HG02763 (cell line): ENCODE results near the gene WNK4.
"Not testable (repeated sequence)": the region's sequence is repeated elsewhere in the genome, so short reads cannot be mapped to it uniquely, and the experiment has no call there.

Source experiments
- ATAC-seq: cut with Tn5 transposase; IDR thresholded peaks from one replicate; pipeline ENCODE4 v1.9.1; 2021; ENCODE audit warnings: mild to moderate bottlenecking, moderate library complexity; ENCODE audit not compliant: unreplicated experiment

WNK4 gene

DNA sequence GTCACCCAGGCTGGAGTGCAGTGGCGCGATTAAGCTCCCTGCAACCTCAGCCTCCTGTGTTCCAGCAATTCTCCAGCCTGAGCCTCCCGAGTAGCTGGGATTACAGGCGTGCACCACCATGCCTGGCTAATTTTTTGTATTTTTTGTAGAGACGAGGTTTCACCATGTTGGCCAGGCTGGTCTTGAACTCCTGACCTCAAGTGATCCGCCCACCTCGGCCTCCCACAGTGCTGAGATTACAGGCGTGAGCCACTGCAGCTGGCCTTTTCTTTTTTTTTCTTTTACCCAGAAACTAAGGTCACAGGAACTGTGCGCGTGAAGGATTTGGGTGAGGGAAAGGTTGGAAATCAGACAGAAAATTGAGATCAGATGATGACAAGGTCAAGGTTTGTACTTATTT is 10.4 kb upstream of the WNK4 start:
- ATAC-seq: not testable (repeated sequence)

DNA sequence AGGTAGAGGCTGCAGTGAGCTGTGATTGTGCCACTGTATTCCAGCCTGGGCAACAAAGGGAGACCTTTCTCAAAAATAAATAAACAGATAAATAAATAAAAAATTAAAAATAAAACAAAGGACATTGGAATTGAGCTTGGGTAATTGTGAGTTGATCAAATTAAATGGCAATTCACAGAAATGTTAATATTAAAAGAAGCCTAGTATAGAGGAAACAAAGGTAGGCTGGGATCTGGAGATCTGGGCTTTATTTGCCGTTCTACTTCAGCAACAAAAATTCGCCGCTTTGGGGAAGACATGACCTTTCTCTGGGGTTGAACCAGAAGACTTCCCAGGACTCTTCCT is 7.5 kb upstream of the WNK4 start:
- ATAC-seq: no peak

DNA sequence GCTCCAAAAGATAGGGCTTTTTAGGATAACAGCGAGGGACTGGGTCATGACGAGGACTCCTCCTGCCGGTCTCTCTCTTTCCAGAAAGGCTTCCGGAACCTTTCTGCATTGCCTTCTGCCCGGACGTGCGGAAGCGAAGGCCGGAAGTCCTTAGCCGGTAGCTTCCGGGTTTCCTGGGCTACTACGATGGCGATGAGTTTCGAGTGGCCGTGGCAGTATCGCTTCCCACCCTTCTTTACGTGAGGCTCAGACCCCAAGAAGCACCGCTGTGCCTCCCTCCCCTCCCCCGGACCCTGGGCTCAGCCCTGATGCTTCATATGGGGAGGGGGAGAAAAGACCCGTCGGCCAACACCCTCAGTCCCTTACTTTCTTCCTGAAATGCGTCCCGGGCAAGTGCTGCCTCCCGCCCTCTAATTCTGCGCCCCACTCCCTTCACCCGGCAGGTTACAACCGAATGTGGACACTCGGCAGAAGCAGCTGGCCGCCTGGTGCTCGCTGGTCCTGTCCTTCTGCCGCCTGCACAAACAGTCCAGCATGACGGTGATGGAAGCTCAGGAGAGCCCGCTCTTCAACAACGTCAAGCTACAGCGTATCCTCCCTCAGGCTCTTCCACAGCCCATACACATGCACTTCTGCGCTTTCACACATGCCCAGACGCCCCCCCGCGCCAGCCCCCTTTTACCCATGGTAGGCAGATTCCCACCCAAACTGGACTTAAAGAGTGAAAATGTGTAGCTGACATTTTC is 6.9 kb upstream of the WNK4 start, which contains the start of gene VPS25:
Gene VPS25 (plus strand): TSS at position 160 of the 746 bp plus-strand sequence. CDS start 27 bp downstream, at position 187.
- peak; percentile 90 for ATAC-seq

DNA sequence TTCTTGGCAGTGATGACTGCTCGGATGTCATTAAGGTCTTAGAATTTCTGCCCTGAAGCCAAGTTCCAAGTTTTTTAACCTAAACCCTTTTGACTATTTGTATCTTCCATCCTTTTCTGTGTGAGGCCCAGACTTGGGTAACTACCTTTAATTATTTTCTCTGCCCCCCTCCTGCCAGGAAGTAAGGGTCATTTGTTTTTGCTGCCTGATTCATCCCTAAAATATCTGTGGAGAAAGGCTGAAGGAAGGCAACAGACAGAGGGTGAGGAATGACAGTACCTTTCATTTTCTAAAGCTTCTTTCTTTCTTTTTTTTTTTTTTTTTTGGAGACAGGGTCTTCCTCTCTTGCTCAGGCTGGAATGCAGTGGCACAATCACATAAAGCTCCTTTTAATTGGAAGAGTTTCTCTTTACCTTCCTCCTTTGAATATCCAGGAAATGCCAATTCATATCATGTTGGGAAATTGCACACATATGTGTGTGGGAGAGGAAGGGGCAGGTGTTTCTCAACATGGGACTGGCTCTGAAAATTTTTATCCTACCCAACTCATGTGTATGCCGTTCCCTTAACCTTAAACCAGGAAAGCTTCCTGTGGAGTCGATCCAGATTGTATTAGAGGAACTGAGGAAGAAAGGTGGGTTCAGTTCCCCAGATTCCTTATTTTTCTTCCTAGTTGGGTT is 6.2 kb upstream of the WNK4 start:
- no peak for ATAC-seq

DNA sequence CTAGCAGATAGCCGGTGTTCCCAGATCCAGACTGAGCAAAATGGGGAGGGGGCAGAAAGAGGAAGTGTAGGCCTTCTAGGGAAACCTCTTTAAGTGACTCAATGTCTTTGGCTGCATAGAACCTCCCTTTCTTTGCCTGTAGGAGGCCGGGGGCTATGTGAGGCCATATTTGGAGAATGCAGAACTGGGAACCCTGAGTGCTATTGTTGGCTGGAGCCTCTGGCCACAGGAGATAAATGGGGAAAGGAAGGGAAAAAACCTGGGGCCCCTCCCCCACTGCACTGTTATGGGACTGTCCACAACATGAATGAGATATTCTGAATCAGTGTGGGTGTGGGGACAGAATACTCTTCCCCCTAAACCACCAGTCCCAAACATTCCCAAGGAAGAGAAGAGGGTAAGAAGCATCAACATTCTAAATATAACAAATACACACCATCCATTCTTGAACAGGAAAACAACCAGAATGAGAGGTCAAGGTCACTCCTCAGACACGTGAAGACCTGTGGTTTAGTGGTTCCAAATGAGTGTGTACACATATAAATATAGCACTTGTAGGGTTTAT is 4.8 kb upstream of the WNK4 start:
- ATAC-seq: no peak

DNA sequence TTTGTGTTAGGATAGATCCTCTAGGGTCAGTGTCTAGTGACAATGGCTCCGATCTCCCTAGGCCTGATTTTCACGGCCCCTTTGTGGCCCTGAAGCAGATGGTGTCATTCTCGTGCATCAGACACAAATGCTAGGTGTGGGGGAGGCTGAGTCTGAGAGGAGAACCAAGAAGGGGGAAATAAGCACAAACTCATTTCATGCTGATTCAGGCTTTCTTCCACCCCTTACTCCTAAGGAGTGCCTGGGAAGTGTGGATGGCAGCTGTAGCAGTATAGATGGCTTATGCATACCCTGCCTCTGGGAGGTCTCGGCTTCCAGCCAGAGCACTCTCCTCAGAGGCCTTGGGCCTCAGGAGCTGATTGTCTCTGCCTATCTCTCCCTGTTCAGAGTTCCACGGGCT is 1.8 kb upstream of the WNK4 start:
- no peak for ATAC-seq

DNA sequence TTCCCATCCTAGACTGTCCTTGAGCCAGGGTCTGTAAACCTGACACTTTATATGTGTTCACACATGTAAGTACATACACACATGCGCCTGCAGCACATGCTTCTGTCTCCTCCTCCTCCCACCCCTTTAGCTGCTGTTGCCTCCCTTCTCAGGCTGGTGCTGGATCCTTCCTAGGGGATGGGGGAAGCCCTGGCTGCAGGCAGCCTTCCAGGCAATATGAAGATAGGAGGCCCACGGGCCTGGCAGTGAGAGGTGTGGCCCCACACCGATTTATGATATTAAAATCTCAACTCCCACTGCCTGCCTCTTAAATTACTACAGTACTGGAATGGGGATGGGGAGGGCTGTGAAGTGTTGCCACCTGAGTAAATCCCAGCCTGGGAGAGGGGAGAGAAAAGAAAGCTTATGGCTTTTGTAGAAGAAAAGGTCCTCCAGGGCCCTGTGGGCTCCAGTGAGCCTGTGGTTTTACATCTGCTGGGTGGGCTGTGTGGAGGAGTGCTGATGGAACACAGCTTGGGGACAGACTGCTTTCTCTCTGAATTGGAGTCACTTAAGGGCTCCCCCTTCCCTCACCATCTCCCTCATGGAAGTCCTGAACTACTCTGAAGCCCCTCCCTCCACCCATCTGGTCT is 990 bp upstream of the WNK4 start:
- no peak for ATAC-seq

DNA sequence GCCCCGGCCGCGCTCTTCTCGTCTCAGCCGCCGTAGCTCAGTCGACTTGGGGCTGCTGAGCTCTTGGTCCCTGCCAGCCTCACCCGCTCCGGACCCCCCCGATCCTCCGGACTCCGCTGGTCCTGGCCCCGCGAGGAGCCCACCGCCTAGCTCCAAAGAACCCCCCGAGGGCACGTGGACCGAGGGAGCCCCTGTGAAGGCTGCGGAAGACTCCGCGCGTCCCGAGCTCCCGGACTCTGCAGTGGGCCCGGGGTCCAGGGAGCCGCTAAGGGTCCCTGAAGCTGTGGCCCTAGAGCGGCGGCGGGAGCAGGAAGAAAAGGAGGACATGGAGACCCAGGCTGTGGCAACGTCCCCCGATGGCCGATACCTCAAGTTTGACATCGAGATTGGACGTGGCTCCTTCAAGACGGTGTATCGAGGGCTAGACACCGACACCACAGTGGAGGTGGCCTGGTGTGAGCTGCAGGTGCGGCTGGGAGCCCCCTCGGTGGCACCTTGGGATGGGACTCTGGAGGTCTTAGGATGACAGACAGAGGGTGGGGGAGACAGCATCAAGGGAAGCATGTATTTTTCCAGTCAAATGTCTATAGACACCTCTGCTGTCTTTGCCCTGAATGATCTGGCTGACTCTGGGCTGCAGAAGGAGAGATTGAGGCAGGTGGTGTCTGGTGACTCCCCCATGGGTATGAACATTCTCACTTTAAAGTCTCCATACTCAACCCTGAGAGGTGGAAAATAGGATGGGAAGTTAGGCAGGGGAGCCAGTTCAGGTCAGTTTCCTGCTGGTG is 635 bp downstream of the WNK4 start:
- ATAC-seq: no peak

DNA sequence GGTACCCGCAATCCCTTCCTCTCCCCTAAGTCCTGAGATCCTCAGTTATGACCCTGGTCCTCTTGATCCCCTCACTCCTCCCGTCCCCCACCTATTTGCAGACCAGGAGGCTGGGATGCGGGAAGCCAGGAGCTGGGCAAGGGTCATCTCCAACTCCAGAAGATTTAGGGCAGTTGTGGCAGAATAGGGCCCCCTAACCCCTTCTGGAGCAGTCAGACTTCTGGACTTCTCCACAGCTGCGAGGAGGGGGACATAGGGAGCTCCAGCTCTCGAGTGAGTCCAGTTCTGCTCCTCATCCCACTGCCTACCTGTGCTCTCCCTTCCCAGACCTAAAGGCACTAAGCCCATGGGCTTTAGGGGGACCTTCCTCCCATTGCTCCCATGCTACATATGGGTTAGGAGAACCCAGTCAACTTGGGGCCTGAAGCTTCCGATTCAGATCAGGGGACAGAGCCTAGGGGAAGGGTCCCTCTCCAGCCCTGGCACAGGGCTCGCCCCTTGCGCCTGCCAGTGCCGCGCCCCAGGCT is 1.3 kb downstream of the WNK4 start:
- ATAC-seq: no peak

DNA sequence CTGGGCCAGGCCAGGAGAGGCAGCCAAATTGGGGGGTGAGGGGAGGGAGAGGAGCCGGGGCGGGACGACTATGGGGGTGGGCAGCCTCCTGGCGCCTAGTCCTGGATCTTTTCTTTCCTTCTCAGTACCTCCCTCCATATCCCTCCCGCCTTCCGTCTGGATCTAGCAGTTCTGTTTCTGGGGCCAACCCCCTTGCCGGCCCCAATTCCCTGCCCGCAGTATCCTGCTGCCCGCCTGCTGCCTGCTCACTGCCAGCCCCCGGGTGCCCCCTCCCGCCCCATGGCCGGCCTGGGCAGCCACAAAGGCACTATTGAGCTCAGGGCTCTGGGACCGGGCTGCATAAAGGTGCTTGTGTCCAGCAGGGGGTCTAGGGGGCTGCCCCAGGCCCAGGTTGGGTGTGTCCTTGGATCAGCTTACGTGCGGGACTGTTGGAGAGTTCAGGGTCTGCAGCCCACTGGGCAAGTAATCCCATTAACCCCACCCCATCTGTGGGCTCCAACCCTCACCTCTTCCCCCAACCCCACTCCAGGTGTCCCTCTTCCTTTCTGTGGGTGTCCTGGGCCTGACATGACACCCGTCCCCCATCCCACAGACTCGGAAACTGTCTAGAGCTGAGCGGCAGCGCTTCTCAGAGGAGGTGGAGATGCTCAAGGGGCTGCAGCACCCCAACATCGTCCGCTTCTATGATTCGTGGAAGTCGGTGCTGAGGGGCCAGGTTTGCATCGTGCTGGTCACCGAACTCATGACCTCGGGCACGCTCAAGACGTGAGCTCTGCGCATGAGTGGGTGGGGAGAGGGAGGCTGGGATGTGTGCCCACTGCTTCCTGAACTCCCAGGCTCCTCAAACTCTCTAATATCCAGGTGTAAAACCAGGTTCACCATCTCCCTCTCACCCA is 2.0 kb downstream of the WNK4 start:
- no peak for ATAC-seq

DNA sequence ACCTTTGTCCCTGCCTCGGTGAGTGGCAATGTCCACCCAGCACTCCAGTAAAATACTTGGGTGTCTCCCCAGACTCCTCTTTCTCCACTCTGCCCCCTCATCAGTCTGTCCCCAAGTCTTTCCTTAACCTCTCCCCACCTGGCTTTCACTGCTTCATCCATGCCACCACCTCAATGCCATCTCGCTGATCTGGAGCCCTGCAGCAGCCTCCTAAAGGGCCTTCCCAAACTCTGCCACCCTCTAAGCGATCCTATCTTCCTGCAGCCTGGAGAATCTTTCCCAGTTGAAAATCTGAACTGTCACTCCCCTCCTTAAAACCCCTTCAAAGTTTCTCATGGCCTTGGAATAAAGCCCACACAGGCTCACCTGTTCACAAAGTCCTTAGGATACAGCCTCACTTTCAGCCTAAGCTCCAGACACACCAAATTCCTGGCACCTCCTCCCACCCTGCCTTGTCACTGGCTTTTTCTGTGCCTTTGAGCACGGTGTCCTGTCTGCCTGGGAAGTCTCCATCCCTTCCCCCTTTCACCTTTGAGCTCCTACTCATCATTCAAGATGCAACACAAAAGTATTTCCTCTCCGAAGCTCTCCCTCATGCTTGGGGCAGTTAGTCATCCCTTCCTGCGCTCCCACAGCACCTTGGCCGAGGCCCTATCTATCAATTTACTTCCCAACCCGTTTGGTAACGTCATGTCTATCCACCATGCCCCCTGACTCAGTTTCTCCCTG is 2.8 kb downstream of the WNK4 start:
- ATAC-seq: no peak

DNA sequence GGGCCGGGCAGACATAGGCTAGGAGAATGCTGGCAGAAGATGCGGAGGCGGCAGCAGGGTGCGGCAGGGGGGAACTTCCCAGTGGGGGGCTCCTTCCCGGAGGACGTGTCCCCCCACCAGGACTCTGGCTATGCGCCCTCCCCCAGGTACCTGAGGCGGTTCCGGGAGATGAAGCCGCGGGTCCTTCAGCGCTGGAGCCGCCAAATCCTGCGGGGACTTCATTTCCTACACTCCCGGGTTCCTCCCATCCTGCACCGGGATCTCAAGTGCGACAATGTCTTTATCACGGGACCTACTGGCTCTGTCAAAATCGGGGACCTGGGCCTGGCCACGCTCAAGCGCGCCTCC is 3.4 kb downstream of the WNK4 start:
- ATAC-seq: no peak

DNA sequence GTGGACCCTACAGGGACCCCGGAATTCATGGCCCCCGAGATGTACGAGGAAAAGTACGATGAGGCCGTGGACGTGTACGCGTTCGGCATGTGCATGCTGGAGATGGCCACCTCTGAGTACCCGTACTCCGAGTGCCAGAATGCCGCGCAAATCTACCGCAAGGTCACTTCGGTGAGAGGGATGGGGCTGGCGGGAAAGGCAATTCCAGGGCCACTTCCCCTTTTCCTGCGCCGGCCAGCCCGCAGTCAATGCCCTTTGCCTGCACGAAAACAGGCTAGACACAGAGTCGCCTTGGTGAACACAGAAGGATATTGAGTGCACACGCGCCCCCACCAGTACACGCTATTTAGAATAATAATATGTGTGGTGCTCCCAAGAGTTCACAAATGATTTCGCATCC is 4.0 kb downstream of the WNK4 start:
- no peak for ATAC-seq

DNA sequence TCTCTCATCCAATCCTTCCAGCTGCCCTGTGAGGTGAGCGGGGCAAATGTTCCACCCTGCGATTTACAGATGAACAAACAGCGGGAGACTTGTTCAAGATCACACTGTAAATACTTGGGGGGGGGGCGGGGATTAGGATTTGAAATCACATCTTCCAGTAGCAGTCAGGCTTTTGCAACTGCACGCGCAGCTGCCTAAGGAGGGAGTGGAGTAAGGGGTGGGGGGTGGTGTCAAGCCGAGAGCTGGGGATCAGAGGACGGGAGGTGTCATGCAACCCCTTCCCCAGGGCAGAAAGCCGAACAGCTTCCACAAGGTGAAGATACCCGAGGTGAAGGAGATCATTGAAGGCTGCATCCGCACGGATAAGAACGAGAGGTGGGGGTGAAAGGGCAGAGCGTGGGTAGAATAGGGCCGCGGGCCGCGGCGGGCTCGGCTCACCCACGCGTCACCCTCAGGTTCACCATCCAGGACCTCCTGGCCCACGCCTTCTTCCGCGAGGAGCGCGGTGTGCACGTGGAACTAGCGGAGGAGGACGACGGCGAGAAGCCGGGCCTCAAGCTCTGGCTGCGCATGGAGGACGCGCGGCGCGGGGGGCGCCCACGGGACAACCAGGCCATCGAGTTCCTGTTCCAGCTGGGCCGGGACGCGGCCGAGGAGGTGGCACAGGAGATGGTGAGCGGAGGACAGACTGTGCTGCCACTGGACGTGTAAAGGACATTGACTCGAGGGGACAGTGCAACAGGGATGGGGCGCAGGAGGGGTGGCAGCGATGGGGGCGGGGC is 4.6 kb downstream of the WNK4 start:
- ATAC-seq: no peak

DNA sequence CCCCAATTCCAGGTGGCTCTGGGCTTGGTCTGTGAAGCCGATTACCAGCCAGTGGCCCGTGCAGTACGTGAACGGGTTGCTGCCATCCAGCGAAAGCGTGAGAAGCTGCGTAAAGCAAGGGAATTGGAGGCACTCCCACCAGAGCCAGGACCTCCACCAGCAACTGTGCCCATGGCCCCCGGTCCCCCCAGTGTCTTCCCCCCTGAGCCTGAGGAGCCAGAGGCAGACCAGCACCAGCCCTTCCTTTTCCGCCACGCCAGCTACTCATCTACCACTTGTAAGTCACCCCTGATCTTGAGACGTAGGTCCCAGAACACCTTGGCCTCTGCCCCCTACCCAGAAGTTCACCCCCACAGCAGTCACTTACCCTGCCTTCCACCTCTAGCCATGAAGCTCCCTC is 6.9 kb downstream of the WNK4 start:
- ATAC-seq: no peak

DNA sequence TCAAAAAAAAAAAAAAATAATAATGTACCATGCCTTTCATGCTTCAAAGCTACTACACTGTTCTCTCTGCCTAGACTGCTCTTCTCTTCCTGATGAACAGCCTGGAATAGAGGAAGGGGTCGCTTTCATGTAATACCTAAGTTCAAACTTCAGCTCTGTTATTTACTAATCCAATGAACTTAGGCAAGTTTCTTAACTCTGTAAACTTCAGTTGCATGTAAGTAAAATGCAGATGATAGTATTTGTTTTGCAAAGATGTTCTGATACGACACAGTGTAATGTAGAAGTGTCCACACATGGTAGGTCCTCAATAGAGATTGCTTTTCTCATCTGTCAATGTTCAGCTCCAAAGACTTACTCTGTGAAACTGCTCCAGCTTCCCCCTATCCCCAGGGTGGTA is 11.5 kb downstream of the WNK4 start:
- ATAC-seq: no peak

DNA sequence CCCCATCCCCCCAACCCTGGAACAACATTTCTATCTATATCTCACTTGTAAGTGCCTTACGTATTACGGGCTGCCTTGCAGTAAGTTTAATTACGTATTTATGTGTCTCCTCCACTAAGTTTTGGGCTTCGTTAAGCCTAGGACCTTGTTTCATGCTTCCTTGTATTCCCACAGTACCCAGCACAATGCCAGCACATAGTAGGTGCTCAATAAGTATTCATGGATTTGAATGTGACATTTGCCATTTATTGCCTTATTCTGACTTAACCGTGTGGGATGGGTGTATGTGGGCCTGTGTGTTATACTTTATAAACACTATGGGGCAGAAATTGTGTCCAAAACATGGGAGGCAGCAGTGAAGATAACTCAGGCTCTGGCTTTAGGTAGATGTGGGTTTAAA is 12.1 kb downstream of the WNK4 start:
- ATAC-seq: no peak

DNA sequence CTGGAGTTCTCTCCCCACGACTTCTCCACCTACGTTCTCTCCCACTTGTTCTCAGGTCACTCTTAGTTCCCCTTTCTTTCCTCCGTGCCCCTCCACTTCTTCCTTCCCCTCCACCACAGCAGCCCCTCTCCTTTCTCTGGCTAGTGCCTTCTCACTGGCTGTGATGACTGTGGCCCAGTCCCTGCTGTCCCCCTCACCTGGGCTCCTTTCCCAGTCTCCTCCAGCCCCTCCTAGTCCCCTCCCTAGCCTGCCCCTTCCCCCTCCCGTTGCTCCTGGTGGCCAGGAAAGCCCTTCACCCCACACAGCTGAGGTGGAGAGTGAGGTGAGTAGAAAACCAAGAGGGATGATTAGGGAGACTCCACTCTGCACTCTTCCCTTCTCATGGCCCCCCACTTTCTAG is 14.7 kb downstream of the WNK4 start:
- no peak for ATAC-seq

DNA sequence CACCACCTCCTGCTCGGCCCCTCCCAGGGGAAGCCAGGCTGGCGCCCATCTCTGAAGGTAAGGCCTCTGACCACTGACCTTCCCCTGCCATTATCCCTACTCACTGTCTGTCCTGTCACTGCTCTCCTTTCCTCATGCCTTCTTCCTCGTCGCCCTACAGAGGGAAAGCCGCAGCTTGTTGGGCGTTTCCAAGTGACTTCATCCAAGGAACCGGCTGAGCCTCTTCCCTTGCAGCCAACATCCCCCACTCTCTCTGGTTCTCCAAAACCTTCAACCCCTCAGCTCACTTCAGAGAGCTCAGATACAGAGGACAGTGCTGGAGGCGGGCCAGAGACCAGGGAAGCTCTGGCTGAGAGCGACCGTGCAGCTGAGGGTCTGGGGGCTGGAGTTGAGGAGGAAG is 15.1 kb downstream of the WNK4 start:
- ATAC-seq: no peak
